Activated CD8-positive, alpha-beta memory T cell treated with anti-CD3 and anti-CD28 coated beads, Interleukin-2, amount 50 U/mL, for 4 hours (primary cell): ENCODE data around the gene STK36.

Experiments
- DNase-seq: peaks from one replicate; pipeline ENCODE4 v3.0.0-alpha.2; 2020

Gene STK36, protein sequence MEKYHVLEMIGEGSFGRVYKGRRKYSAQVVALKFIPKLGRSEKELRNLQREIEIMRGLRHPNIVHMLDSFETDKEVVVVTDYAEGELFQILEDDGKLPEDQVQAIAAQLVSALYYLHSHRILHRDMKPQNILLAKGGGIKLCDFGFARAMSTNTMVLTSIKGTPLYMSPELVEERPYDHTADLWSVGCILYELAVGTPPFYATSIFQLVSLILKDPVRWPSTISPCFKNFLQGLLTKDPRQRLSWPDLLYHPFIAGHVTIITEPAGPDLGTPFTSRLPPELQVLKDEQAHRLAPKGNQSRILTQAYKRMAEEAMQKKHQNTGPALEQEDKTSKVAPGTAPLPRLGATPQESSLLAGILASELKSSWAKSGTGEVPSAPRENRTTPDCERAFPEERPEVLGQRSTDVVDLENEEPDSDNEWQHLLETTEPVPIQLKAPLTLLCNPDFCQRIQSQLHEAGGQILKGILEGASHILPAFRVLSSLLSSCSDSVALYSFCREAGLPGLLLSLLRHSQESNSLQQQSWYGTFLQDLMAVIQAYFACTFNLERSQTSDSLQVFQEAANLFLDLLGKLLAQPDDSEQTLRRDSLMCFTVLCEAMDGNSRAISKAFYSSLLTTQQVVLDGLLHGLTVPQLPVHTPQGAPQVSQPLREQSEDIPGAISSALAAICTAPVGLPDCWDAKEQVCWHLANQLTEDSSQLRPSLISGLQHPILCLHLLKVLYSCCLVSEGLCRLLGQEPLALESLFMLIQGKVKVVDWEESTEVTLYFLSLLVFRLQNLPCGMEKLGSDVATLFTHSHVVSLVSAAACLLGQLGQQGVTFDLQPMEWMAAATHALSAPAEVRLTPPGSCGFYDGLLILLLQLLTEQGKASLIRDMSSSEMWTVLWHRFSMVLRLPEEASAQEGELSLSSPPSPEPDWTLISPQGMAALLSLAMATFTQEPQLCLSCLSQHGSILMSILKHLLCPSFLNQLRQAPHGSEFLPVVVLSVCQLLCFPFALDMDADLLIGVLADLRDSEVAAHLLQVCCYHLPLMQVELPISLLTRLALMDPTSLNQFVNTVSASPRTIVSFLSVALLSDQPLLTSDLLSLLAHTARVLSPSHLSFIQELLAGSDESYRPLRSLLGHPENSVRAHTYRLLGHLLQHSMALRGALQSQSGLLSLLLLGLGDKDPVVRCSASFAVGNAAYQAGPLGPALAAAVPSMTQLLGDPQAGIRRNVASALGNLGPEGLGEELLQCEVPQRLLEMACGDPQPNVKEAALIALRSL (N-terminal part only)

DNA sequence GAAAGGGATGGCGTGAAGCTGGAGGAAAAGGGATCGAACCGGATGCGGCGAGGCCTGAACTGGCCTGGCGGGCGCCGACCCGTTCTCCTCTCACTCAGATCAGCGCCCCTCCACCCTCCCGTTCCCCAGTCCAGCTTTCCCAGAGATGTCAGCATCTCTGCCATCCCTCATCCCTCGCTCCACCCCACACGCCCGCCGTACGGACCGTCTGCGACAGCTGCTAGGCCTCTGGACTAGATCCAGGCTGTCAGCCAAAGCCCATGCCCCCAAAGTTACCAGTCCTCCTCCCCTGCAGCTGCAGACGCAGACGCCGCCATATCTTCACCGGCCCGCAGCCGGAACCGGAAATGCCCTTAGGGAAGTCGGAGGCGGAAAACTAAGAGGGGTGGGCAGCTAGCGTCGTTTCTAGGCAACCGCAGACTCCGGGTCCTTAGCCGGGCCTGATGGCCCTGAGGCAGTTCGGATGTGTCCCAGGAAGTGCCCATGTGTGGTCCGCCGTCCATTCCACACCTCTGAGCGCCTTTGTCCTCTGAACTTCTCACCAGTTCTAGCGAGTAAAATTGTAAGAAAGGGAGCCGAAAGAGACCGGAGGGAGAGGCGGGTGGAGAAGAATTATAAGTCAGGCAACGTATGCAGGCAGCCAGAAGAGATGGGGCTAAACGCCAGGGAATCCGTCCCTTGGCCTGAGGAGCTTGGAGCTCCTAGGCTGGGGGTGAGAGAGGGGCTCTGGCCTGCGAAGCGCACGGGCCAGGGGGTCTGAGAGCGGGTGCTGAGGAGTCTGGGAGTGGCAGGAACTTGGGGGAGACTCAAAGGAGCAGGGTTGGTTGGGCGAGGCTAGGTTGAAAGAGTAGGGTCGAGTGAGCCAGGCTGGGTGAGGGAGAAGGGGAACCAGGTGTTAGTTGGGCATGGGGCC lies at the start of gene STK36, which contains the start of gene RNF25:
TSS of gene STK36 (plus strand) at position 433 of the 913 bp plus-strand sequence. CDS start 744 bp downstream, outside the sequence.
TSS of gene RNF25 (minus strand) at position 349 of the 913 bp plus-strand sequence. CDS start at position 317, 32 bp downstream.
- peak; percentile 80 for DNase-seq

DNA sequence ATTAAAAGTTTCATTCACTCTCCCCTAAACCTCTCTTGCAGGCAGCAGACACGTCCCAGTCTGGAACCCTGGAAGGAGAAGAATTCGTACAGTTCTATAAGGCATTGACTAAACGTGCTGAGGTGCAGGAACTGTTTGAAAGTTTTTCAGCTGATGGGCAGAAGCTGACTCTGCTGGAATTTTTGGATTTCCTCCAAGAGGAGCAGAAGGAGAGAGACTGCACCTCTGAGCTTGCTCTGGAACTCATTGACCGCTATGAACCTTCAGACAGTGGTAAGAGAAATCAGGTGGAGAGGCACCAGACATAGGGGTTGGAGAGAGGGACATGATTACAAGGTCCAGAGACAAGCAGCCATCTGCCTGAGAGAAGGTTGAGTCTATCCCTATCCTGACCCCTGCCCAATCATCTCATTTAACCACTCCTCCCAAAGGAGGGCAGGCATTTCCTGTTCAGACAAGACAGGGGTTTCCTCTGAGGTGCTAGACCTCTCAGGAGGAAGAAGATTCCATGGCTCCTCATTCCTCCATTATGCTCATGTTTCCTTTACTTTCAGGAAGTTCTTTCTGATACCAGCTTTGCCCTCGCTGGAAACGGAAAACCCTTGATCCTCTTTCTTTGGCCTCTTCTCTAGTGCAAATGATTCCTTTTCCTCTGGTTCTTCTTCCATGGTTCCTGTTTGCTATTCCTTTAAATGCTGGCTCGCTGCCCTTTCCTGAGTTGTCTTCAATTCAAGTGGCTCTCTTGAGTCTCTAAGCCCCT lies 49.1 kb upstream of the STK36 start:
- DNase-seq, result no peak

DNA sequence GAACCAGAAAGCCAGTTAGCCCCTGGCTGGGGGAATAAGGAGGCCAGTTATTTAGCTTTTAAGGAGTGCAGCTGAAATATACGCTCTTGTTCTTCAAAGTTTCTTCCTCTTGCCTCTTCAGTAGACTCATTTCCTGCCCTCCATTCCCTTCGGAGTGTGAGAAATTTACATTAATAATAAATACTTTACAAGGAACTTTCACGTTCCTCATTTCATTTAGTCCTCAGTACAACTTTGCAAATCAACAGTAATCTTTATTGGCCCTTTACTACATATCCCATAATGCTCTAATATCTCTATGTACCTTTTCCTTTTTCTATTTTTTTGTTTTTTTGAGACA lies 48.5 kb upstream of the STK36 start:
- DNase-seq, result no peak

DNA sequence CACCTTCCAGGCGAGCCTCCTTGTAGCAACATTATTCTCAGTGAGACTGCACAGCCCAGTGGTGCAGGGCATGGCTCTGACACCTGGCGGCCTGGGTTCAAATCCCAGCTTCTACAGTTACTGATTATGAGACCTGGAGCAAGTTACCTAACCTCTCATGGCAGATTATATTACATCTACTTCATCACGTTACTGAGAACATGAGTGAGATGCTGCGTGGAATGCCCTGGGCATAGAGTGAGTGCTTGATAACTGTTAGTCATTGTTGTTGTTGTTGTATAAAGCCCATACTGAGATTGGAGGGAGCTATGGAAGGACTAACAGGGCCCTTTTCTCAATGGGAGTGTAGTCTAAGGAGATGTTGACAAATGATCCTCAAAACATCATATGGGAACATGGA lies 45.5 kb upstream of the STK36 start:
- no peak for DNase-seq

DNA sequence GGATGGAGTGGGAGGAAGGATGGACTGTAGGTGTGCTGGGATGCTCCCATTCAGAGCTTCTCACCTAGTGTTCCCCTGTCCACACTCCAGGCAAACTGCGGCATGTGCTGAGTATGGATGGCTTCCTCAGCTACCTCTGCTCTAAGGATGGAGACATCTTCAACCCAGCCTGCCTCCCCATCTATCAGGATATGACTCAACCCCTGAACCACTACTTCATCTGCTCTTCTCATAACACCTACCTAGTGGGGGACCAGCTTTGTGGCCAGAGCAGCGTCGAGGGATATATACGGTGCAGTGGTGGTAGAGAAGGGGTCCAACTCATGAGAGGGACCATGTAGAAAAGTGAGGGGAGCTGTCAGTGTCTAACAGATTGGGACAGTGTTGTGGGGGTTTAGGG lies 43.9 kb upstream of the STK36 start:
- DNase-seq, result no peak

DNA sequence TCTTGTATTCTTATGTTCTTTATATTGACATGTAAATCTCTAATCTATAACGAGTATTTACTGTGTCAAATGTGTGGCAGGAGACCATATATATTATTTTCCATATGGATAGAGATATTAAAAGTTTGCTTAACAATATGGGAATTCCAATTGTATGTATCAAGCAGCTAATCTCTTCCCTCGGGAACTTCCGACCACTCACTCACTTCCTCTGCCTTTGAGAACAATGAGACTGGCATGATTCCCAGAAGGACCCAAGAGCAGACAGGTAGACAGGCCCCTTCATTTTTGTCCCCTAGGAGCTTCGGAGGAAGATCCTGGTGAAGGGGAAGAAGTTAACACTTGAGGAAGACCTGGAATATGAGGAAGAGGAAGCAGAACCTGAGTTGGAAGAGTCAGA lies 40.0 kb upstream of the STK36 start:
- DNase-seq, result no peak

DNA sequence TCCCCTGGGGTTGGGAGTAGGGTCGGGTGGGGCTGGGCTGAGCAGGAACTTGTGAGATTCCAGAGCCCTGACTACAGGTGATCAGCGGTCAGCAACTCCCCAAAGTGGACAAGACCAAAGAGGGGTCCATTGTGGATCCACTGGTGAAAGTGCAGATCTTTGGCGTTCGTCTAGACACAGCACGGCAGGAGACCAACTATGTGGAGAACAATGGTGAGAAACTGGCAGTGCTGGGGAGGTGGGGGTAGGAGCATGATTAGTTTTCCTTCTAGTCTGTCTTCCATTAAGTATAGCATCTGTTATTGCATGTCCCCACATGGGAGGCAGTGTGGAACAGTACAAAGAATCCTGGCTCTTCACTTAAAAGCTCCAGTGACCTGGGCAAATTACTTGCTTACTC lies 36.2 kb upstream of the STK36 start:
- no peak for DNase-seq

DNA sequence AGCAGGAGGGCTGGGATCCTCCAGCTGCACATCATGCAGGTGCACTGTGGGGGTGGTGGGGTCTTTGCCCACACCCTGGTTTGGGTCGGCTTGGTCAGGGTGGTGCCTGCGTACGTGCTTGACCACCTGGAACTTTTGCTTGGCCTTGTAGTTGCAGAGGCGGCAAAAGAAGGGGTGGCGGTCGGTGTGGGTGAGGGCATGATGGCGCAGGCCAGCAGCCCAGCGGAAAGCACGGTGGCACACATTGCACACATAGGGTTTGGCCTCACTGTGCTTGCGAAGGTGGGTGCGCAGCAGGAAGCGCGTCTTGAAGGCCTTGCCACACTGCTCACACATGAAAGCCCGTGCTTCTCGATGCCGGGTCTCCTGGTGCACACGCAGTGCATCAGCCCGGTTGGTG lies 33.5 kb upstream of the STK36 start:
- DNase-seq, result no peak

DNA sequence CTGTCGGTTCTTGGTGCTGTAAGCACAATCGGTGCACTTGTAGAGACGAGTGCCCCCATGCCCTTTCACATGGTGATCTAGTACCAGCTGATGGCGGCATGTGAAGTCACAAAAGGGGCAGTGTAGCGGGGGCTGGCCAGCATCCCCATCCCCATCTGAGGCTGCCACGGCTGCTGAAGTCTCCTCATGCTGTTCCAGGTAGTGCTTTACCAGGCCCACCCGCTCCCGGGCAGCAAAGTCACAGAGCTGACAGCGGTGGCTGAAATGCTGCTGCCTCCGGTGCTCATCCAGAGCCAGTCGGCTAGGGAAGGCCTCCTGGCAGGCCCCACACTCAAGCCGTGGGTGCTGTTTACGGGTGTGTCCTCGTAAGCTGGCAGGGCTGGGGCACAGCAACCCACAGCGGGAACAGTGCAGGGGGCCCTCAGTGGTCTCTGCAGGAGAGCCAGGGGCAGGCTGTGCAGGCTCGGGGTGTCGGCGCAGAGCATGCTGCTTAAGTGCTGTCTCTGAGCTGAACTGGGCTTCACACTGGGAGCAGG lies 29.7 kb upstream of the STK36 start:
- no peak for DNase-seq

DNA sequence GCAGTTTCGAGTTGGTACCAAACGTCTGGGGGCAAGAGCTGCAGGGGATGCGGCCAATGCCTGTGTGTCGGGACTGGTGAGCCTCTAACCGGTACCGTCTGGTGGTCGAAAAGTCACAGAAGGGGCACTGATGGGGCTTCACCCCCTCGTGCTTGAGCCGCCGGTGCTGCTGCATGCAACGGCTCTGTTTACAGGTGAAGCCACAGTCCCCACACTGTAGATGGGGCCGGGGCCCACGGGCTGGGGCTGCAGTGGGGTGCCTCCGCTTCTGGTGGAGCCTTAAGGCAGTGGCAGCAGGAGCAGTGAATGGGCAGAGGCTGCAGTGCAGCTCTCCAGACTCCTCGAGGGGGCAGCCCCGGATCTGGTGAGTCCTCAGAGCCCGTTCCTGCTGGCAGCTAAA lies 29.1 kb upstream of the STK36 start:
- no peak for DNase-seq

DNA sequence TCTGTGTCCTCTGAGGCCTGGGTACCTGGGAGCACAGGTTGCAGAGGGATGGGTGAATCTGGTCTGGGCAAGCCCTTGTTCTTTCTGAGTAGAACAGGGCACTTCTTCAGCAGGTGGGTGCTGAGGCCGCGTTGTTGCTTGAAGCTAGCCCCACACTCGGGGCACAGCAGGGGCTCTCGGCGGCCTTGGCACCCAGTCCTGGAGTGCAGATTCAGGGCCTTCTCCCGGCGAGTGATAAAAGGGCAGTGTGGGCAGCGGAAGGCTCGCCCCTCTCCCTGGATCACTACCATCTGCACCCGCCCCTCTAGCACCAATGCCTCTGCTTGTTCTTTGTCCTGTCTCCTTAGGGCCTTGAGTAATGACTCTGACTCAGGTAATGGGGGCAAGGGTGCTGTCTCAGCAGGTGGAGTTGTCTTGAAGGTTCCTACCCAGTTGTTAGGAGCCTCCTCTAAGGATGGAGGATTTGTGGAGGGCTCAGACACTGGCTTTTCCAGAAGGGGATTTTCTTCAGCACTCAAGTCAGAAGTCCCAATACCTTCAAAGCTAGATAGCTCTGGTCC lies 28.1 kb upstream of the STK36 start:
- DNase-seq, result no peak

DNA sequence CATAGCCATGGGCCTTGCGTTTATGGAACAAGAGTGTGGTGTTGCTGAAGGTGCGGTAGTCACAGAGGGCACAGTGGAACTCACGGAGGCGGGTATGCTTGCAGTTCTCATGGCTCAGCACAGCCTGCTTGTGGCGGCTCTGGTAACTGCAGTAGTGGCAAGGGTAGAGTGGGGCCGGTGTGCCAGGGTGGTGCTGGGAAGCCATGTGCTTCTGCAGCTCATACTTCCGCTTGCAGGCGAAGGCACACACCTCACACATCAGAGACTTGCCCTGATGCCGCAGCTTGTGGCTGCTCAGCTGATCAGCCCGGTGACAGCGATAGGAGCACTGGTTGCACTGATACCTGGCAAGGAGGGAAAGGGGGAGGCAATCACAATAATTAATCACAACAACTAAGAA lies 27.2 kb upstream of the STK36 start:
- no peak for DNase-seq

DNA sequence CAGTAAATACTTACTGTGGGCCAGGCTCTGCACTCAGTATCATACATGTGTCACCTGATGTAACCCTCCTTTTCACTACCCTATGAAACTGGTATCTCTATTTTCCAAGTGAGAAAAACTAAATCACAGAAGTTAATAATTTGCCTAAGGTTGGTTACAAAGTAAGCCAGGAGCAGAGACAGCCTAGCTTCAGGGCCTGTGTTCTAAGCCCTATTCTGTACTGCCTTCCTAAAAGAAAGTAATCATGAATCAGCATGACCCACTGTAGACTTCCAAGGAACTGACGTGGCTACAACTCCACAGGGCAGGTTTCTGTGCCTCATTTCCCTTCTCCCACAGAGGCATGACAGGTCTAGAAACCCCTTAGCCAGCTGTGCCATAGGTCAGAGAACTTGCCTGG lies 26.8 kb upstream of the STK36 start:
- no peak for DNase-seq

DNA sequence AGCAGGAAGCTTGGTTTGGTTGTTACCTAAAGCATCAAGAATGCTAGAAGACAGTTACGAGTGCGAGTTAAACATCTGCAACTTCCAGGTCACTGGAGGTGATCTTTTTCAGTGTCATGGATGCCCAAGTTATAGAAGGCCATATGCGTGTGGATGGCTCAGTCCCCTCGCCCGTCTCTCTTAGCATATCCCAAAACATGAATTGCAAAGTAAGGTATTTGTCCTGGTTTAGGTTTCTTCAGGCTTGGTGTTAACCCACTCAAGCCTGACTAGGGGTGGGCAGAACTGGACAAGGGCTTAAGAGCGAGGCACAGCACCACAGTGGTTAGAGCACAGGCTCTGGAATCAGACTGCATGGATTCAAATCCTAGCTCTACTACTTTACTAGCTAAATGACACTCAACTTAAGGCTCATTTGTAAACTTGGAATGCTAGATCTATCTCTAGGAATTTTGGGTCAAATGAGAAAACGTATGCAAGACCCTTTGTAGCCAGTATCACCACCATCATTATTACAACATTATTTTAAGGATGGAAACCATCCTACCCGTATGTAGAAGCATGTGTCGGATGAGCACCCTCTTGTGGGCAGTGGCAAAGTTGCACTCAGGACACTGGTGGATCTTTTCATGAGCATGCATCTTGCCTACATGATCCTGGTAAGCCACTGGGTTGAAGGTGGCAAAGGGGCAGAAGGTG lies 23.6 kb upstream of the STK36 start:
- DNase-seq, result peak; percentile 57

DNA sequence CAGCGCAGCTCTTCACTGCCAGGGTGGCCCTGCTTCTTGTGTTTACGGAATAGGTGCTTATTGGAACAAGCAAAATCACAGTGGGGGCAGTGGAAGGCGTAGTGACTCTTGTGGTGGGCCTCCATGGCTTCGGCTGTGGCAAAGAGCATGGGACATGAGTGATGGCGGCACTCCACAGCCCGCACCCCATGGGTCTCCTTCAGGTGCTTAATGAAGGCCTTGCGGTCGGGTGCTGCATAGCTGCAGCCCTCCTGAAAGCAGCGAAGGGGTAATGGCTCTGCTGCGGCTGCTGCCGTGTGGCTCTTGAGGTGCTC lies 23.1 kb upstream of the STK36 start:
- no peak for DNase-seq

DNA sequence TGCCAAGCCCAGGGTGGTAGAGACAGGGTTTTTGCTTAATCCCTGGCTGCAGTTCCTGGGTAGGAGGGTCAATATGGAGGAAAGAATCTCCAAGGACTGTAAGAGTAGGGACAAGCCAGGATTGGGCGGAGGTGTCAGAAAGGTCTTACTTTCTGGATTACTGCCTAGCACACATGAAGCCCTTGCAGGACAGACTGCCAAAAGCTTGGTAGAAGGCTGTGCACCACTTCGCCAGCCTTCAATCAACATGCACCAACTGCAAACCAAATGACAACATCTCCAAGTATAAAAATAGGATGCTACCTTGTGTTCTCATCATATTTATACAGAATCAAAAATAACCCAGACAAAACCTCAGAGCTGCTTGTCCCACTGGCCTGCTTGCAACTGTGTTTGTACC lies 16.1 kb upstream of the STK36 start:
- no peak for DNase-seq

DNA sequence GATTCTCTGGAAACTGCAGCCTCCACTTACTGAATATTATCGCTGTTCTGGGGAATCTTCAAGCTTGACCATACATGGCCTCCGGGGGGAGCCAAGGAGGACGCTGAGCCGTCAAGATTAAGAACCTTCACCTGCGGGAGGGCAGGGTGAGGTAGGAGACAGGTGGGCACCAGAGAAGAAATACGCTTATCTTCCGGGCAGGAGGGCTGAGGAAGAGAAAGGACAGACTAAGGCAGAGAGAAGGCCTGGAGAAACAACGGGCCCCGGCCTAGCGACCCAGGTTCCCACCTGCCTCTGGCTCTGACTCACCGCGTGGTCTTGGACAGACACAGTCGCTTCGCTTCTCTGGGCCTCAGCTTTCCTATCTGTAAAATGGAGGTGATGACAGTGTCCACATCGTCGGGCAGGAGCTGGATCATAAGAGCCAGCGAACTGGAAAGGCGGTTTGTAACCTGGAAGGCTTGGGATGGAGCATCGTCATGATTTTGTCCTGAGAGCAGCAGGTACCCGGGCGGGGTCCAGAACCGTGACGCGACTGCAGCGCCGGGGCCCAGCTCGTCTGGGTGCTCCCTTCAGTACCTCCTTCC lies 13.1 kb upstream of the STK36 start:
- peak; percentile 48 for DNase-seq

DNA sequence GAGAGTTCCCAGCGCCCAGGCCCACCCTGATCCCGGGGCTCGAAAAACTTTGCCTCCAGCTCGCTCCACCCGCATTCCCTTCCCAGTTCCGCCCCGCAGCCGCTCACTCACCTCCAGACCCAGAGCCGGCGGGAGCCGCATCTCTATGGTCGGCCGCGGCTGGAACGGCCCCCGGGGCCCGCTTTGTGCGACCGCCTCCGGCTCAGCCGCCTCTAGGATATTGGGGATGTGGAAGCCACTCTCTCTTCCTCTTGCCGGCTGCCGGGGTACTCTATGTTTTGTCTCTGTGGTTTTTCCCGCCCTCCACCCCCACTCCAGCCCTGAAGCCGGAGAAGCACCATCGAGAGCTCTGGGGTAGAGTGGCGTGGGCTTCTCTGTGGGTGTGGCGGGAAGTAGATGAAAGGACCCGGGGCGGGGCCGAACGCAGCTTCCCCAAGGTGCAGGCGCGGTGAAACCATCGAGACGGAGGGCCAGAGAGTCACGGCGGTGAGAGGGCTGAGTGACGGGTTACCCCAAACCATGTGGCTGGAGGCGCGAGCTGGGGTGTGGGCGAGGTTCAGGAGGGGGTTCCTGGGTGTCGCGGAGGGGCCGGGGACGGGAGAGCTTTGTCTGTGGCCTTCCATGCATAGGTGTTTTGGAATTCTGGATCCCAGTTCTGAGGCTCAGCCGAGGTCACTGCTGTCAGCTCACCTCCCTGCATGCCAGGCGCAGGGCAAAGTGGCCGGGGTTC lies 12.5 kb upstream of the STK36 start, which contains the start of the genes BCS1L and ZNF142:
TSS of gene BCS1L (plus strand) at position 426 of the 730 bp plus-strand sequence. CDS start 1,305 bp downstream, outside the sequence.
TSS of gene ZNF142 (minus strand) at position 366 of the 730 bp plus-strand sequence. CDS start 3,194 bp downstream, outside the sequence.
- peak; percentile 95 for DNase-seq

DNA sequence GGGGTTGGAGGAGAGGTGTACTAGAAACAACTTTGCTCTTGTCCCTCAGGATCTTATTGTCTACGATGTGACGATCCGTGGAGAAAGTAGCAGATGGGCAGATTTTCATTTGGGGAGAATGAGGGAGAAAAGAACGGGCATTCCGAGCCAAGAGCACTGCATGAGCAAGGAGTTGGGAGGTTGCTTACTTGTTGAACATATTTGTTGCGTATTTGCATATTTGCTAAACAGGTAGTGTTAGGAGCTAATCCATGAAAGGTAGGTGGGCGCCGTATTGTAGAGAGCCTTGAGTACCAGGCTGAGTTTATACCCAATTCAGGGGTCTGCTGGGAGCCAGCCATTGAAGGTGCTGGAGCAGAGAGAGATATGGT lies 11.9 kb upstream of the STK36 start:
- no peak for DNase-seq
